NCI-H2227 (cell line): ENCODE results near the gene TANC1.
"Not testable (repeated sequence)": the region's sequence is repeated elsewhere in the genome, so short reads cannot be mapped to it uniquely, and the experiment has no call there.

Source experiments
- DNase-seq: peaks from one replicate; lab custom pipeline; 2025; ENCODE audit not compliant: unreplicated experiment; lab: John Stamatoyannopoulos, UW

Gene TANC1

DNA sequence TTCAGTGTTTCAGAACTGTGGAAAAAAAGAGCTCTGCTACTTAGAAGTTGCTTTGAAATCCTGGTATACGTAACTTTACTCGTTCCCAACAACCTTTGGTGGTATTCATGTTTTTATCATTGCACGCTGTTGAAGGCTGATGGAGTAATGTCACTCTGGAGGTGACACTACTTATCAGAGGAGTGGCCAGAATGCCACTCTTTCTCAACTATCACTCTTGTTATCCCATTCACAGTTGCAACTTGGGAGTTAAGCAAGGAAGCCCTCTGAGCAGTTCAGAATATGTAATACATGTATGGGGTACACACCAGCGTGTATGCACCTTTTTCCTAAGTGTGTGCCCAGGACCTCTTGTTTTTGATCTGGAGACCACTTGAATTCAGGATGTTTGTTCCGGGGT lies 53.6 kb downstream of the TANC1 start:
- DNase-seq = no peak

DNA sequence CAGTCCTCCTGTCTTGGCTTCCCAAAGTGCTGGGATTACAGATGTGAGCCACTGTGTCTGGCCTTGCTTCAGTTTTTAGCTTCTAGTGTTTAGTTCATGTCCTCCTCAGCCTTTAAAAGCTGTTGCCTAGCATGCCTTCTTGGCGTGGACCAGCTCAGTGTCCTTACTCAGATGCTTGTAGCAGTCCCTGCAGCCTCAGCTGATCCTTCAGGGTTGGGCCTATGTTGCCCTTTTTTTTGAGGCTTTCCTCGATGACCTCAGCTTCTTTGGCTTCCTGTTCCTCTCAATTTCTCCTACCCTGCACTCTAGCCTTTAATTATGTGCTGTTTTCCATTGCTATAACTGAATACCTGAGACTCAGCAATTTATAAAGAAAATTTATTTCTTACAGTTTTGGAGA lies 57.7 kb downstream of the TANC1 start:
- no peak for DNase-seq

DNA sequence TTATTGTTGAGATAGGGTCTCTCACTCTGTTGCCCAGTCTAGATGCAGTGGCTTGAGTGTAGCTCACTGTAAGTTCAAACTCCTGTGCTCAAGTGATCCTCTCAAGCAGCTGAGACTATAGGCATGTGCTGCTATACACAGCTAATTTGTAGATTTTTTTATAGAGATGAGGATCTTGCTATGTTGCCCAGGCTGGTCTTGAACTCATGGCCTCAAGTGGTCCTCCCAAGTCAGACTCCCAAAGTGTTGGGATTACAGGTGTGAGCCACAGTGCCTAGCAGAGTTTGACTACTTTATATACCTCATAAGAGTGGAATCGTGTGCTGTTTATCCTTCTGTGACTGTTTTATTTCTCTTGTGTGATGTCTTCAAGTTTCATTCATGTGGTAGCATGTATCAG lies 60.3 kb downstream of the TANC1 start:
- DNase-seq = no peak

DNA sequence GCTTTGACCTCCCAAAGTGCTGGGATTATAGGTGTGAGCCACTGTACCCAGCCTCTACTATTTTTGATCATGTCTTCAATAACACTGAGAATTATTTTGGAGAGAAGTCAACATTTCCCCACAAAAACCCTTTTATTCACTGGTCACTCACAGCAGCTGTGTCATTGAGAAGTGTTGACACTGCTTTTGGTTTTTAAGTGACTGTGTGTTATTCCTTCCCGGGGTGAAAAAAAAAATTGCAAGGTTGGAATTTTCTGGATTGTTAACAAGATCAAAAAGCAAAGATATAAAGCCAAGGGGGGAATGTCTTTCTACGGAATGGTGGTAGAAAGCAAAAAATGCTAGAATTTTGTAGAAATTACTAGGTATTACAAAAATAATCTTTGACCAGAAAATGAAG lies 61.5 kb downstream of the TANC1 start:
- DNase-seq = no peak

DNA sequence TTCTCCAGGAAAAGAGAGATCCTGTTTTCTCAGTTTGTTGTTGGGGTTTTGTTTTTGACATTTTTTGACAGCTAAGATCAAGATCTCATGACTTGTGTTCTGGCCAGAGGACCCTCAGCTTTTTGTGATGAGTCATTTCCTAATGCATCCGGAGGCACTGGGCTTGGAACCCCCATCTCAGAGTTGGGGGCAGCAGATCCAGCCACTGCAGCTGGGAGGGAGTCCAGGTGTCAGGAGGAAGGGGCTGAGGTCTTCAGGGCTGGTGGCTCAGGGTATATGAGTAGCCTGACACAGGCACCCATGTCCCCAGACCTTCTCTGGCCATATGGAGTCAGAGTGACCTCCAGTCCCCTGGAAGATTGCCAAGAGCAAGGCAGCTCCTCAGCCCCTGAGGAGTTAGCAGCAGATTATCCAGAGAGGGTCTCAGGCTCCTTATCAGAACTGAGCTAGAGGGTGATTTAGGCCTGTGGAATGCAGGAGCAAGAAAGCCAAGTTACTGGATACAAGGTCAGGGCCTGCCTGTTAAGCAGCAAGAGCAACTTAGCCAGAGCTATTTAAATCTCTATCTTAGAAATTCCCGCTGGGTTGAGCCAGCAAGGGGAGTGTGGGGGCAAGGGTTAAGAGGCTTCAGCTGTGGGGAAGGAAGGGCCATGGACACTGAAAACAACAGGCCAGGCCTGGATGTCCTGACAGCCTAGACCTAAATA lies 62.4 kb downstream of the TANC1 start:
- peak; percentile 43 for DNase-seq

DNA sequence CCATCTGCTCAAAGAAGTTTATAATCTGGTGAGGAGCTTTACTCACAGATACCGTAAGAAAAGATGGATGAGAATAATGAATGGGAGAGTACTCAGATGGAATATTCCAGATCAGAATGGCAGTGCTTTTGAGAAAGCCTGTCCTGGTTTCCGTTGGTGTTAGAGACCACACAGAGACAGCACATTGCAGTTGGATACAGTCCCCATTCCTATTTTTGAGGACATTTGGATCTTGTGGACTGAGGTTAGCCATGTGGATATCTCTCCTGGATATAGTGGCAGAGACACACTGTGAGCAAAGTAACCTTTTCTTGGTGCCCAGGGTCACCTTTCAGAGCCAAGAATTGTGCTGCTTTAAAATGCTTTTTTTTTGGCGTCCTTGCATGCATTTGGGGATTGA lies 63.7 kb downstream of the TANC1 start:
- DNase-seq = no peak

DNA sequence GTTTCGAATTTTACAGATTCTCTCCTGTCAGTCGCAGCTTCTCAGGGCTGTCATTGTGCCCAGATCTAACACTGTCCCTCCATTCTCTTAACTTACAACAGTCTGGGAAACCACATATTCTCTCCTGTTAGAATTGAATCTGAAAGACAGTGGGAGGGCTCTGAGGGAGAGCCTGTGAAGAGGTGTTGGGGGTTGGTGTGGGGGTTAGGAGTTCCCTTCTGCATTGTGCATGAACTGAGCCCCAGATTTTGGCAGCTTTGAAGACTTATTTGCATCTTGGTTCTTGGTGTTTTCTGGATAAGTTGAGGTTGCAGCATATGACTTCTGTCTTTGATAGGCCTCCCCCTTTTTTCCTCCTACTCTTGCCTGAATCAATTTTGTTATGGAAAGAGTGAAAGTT lies 64.1 kb downstream of the TANC1 start:
- no peak for DNase-seq

DNA sequence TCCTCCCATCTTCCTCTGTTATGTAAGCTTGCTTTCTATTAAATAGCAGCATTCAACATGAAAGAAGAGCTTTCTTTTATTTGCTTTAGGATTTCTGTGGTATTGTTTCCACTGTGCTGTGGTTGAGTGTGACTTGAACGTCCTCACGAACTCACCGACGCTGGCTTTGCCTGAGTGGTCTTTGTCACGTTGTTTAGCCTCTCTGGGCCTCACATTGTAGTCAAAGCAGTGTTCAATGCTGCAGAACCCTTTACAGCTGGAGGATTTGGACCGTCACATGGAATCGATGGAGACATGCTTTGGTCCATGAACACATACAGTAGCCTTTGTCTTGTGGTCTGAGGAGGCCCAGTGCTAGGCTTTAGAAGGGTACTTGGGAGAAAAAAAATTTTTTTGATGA lies 66.3 kb downstream of the TANC1 start:
- DNase-seq = no peak

DNA sequence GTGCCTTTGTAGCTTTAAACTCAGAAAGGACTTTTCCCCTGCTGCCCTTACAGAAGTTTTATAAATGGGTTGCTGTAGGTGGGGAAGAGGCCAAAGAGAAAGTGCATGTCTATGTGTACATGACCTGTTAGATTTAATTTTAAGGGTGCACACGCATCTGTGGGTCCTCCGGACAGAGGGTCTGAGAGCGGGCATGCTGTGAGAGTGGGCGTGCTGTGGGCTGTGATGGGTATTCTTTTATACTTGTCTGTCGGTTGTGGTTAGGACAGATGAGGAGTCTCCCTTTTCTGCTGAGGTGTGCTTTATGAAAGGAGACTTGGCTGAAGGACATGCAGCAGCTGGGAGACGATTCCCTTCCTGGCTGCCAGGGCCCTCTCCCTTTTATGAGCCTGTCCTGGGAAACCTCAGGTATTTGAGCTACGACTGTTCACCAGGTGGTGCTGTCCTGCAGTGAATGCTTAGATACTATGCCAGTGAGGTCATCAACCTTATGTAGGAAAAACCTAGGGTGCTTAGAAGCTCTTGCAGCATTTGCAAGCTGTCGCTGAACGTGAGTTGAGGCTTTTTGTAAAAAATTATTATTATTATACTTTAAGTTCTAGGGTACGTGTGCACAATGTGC lies 67.5 kb downstream of the TANC1 start:
- peak; percentile 8 for DNase-seq

DNA sequence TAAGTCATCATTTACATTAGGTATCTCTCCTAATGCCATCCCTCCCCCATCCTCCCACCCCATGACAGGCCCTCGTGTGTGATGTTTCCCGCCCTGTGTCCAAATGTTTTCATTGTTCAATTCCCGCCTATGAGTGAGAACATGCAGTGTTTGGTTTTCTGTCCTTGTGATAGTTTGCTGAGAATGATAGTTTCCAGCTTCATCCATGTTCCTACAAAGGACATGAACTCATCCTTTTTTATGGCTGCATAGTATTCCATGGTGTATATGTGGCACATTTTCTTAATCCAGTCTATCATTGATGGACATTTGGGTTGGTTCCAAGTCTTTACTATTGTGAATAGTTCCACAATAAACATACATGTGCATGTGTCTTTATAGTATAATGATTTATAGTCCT lies 68.0 kb downstream of the TANC1 start:
- not testable (repeated sequence) for DNase-seq

DNA sequence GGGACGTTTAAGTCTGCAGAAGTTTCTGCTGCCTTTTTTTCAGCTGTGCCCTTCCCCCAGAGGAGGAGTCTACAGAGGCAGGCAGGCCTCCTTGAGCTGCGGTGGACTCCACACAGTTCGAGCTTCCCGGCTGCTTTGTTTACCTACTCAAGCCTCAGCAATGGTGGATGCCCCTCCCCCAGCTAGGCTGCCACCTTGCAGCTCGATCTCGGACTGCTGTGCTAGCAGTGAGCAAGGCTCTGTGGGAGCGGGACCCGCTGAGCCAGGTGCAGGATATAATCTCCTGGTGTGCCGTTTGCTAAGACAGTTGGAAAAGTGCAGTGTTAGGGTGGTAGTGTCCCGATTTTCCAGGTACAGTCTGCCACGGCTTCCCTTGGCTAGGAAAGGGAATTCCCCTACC lies 72.9 kb downstream of the TANC1 start:
- not testable (repeated sequence) for DNase-seq

DNA sequence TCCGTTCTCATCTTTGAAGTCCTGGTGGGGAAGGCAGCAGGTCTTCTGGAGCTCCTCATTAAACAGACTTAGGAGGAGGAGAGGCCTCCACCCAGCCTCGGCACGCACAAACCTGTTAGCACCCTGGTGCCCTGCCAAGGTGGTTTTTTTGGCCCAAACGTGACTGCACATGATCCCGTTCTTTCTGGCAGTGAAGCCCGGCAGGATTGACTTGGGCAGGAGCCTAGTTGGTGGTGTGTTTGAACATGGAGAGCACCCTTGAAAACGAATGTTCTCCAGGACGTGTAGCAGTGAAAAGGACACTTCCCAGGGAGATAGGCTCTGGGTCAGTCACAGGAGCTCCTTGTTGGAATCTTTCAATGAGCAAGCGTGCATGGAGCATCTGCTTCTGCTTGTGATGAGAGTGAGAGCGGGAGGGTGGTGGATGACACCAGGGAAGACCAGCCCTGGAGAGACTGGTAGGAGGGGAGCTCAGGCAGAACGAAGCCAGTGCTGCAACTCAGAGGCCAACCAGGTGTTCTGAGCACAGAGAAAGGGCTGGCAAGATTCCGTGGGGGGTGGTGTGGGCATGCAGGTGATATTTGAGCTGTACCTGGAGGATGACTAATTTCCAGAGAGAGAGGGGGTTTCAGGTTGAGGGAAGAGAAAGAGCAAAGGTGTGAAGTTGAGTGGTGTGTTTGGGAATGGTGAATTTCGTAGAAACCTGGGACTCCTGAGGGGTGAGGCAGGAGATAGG lies 73.8 kb downstream of the TANC1 start:
- DNase-seq = no peak

DNA sequence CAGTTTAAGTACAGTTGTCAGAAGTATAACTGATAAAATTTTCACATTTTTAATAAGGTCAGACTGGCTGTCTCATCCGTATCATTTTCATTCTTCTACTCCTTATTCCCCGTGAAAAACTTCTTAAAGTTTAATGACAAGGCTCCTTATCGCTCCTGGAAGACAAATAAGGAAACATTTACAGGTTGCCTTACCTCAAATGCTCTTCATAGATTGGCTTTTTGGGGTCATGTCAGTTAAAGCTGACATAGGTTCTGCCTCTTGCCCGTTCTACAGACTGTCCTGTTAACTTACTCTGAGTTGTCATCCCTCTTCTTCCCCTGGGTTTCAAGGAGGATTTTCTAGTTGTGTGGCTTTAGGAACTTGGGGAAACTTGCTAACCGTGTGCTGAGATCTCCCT lies 75.3 kb downstream of the TANC1 start:
- no peak for DNase-seq

DNA sequence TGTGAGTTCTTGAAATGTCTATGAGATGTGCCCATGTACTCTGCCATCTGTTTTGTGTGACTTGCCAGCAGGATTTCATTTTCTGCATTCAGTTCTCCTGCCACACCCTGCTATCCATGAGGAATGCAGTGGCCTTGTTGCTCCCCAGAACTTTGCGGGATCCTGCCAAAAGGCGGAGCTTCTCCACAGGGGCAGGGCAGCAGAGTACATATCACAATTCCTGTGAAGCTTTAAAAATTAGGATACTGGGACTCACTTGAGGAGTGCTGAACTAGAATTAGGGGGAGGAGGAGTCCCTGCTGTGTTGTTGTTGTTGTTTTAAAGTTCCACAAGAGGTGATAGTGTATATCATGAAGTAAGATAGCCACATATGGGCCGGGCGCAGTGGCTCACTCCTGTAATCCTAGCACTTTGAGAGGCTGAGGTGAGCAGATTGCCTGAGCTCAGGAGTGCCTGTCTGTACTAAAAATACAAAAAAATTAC lies 76.4 kb downstream of the TANC1 start:
- no peak for DNase-seq

DNA sequence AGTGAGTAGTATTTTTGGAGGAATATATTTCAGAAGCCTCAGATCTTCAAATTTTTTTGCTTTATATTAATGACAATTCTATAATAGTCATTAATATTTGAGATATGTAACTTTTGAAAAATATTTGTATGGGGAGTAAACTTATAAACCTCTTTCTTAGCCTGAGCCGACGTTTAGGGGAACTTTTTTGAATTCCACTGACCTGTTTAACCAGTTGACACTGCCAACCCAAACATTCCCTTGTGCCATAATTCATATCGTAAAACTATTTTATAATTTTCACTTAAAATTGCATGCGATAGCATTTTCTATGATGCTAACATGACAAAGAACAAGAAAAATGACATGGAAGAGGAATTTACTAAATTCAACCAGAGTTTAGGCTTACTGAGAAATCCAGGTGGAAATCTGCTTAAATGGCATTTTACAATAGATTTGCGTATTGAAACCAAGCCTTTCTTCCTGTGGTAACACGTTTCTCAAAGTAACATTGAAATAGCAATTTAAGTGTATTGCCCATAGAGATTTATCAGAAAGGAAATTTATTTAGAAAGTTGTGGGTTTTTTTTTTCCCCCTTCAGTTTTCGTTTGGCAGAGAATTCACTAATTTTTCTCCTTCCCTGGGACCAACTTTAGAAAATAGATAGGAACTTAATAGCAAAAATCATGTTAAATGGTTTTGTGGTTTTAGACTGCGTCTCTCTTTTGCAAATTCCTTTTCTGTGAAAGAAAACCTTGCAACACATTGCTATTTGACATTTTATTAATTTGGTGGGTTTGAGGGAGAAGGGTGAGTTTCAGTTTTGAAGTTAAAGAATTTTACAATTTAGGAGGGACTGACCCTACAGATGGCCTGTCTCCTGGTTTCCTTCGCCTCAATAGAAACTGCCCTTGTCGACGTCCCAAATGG lies 77.4 kb downstream of the TANC1 start:
- no peak for DNase-seq

DNA sequence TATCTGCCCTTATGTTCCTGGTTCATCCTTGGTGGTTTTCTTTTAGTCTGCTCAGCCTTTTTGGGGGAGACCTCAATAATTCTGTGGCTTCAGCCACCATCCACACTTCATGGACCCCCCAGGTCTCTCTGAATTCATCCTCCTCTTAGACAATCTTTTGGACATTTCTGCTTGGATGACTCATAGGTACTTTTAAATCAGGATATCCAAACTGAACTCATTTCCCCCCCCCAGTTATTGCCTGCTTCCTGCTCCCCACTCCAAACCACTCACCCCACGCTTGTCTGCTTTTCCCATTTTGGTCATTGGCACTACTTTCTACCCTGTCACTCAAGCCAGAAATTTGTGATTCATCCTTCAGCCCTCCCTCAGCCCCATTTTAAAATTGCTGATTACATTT lies 78.5 kb downstream of the TANC1 start:
- DNase-seq = no peak

DNA sequence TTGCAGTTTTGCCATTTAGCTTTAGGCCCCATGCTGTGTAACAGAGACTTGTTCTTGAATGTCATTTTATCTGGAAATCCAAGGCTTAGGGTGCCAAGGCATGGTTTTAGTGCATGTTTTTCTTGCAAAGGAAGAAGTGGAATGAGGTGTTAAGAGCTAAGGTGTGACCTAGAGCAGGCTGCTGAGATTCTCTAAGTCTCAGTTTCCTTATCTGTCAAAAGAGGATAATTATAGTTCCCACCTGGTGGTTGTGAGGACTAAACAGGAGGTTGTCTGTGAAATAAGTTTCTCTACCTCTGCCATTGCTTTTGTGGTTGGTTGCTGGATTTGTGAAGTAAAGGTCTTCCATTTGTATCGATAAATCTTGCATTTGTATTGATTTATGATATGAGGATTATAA lies 82.0 kb downstream of the TANC1 start:
- DNase-seq = no peak

DNA sequence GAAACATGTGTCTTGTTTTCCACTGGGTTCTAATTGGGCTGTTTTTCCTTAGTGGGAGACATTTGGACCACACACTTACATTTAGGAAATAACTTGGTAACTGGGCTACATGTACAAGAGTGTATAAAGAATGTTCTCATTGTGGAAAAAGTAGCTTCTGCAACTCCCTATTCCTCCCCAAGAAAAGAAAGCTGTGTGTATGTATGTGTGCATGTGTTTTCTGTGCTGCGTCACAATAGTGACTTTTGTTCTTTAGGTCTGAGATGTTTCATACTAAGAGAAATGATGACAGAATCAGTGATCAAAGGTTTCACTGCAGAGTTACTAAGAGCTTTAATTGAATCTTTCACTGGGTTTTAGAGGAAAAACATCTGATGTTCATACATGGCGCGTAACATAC lies 82.7 kb downstream of the TANC1 start:
- DNase-seq = no peak

DNA sequence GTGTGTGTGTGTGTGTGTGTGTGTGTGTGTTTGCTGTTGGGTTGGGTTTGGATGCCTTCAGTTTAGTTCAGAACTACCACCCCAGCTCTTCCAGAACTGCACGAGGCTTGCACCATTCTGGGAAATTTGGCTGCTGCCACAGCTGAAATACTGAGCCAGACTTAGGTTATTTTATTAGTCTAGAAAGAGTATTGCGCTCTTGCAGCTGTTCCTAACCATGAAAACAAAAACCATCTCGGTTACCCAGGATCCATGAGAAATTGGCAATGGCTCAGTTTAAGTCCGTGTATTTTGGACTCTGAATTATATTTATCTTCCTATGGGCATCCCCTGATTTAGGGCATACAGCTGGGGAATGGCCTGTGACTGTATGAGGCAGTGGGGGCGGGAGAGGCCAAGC lies 83.2 kb downstream of the TANC1 start:
- DNase-seq = no peak

DNA sequence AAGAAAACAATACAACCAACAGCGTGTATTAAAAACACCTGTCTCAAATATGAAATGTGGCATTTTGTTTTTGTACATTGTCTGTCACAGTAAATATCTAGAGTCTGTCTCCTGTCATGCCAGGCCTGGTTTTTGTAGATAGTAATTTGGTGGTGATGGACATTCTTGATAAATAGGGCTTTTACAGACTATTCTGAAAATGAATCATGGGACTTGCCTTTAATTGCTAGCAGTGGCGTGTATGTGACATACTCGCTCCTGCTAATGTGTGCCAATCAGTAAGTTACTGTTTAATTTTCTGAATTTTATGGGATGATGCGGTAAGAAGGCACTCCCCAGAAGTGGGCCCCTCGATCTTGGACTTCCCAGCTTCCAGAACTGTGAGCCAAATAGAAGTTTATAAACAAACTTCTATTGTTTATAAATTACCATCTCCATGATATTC lies 83.7 kb downstream of the TANC1 start:
- DNase-seq = no peak
